Measurements from ENCODE around the gene KCNT2. TPM values are rescaled to one million over a fixed set of nuclear protein-coding genes. Genes with fewer than 3 reads are reported as not detected.

Gene KCNT2
- total and polyA plus RNA-seq, 8 donors = 2.7 to 6.8 (median 5.1) TPM

DNA sequence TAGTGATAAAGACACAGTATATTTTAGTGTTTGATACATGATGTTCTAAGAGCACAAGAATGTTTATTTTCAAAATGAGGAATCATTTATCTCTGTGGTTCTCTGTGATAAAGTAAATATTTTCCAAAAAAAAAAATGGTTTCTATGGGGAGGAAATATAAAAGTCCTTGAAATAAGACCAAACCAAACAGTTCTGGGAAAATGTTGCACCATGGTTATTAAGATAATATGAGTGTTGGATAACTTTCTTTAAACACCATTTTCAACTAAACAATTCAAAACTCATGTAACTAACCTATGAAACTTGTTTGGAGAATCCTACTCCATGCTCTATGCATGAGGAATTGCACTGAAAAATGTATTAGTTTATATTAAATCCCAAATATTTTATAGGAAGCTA, 184.6 kb downstream of the KCNT2 start:
- H3K36me3 ChIP-seq = no peaks in the 10 kb centered on the region
- ATAC-seq = no peak
- H3K4me1 ChIP-seq = no peaks in the 10 kb centered on the region
- no peak for DNase-seq
- no peaks in the 10 kb centered on the region for H3K27me3 ChIP-seq
- no peaks in the 10 kb centered on the region for H3K9me3 ChIP-seq
- peak overlapping the region in 1 of 2 donors; percentile 28 for H3K27ac ChIP-seq
- intact Hi-C loops (cut with DNase I) = no loop called here
- TF ChIP-seq, protein P1, sequence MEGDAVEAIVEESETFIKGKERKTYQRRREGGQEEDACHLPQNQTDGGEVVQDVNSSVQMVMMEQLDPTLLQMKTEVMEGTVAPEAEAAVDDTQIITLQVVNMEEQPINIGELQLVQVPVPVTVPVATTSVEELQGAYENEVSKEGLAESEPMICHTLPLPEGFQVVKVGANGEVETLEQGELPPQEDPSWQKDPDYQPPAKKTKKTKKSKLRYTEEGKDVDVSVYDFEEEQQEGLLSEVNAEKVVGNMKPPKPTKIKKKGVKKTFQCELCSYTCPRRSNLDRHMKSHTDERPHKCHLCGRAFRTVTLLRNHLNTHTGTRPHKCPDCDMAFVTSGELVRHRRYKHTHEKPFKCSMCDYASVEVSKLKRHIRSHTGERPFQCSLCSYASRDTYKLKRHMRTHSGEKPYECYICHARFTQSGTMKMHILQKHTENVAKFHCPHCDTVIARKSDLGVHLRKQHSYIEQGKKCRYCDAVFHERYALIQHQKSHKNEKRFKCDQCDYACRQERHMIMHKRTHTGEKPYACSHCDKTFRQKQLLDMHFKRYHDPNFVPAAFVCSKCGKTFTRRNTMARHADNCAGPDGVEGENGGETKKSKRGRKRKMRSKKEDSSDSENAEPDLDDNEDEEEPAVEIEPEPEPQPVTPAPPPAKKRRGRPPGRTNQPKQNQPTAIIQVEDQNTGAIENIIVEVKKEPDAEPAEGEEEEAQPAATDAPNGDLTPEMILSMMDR (IDR thresholded peaks at IDR 0.05) = no peak
- no peak overlapping the region for H3K4me3 ChIP-seq

GRCh38 chr1:196418772-196419171, 189.5 kb downstream of the KCNT2 start:
- H3K9me3 ChIP-seq = no peaks in the 10 kb centered on the region
- H3K27me3 ChIP-seq = no peaks in the 10 kb centered on the region
- DNase-seq (no peak), ATAC-seq (no peak)
- TF ChIP-seq, protein P1 (IDR thresholded peaks at IDR 0.05) = no peak
- no peaks in the 10 kb centered on the region for H3K4me1 ChIP-seq
- no peak overlapping the region for H3K4me3 ChIP-seq
- intact Hi-C loops (cut with DNase I) = no loop called here
- no peak overlapping the region for H3K27ac ChIP-seq
- H3K36me3 ChIP-seq = no peaks in the 10 kb centered on the region

DNA sequence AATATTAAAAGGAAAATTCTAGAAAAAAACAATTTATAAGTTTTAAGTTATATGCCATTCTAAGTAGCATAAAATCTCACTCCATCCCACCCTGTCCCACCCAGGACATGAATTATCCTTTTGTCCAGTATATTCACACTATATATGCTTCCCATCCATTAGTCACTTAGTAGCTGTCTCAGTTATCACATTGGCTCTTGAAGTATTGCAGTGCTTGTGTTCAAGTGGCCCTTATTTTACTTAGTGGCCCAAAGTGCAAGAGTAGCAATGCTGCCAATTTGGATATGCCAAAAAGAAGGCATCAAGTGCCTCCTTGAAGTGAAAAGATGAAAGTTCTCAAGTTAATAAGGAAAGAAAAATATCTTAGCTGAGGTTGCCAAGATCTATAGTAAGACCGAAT, 192.3 kb downstream of the KCNT2 start:
- Histone ChIP-seq H3K27ac (no peak overlapping the region), H3K27me3 (no peaks in the 10 kb centered on the region), H3K4me3 (no peak overlapping the region), H3K36me3 (no peaks in the 10 kb centered on the region), H3K4me1 (no peaks in the 10 kb centered on the region), H3K9me3 (no peaks in the 10 kb centered on the region)
- TF ChIP-seq, protein P1 (IDR thresholded peaks at IDR 0.05) = no peak
- intact Hi-C loops (cut with DNase I) = no loop called here
- DNase-seq (no peak), ATAC-seq (peak; percentile 65)

- TF ChIP-seq, protein P1 (IDR thresholded peaks at IDR 0.05) = no peak
- ATAC-seq = no peak
- intact Hi-C loops (cut with DNase I) = no loop called here
These were observed 195.9 kb downstream of the KCNT2 start for GRCh38 chr1:196412326-196412725.

GRCh38 chr1:196410768-196411167, 197.5 kb downstream of the KCNT2 start:
- no peaks in the 10 kb centered on the region for H3K36me3 ChIP-seq
- H3K4me3 ChIP-seq = no peak overlapping the region
- ATAC-seq (no peak), DNase-seq (no peak)
- TF ChIP-seq, protein P1 (IDR thresholded peaks at IDR 0.05) = no peak
- no peak overlapping the region for H3K27ac ChIP-seq
- H3K27me3 ChIP-seq = no peaks in the 10 kb centered on the region
- H3K4me1 ChIP-seq = no peaks in the 10 kb centered on the region
- intact Hi-C loops (cut with DNase I) = no loop called here
- no peaks in the 10 kb centered on the region for H3K9me3 ChIP-seq

More at GRCh38 chr1:196412326-196412725, 195.9 kb downstream of the KCNT2 start:
- DNase-seq = no peak
- no peaks in the 10 kb centered on the region for H3K4me1 ChIP-seq
- H3K27me3 ChIP-seq = no peaks in the 10 kb centered on the region
- H3K9me3 ChIP-seq = no peaks in the 10 kb centered on the region
- H3K4me3 ChIP-seq = no peak overlapping the region
- no peaks in the 10 kb centered on the region for H3K36me3 ChIP-seq
- H3K27ac ChIP-seq = no peak overlapping the region

Data from left lung (tissue), 10 donors.